AG10803 (cell line): ENCODE results near the gene PTPRS.

Experiments
- DNase-seq: peaks from one replicate; pipeline ENCODE4 v3.0.0; 2010; ENCODE audit warnings: low read depth
- H3K4me3 ChIP-seq: 2 replicates; pipeline ENCODE4 v1.5.1; 2011; ENCODE audit warnings: mild to moderate bottlenecking, low read length, control low read depth
- TF ChIP-seq, protein P1 (sequence below): conservative IDR thresholded peaks from 2 replicates; pipeline ENCODE4 v1.5.1; 2011; ENCODE audit warnings: mild to moderate bottlenecking, low read length, control low read depth, inconsistent platforms

Gene PTPRS

DNA sequence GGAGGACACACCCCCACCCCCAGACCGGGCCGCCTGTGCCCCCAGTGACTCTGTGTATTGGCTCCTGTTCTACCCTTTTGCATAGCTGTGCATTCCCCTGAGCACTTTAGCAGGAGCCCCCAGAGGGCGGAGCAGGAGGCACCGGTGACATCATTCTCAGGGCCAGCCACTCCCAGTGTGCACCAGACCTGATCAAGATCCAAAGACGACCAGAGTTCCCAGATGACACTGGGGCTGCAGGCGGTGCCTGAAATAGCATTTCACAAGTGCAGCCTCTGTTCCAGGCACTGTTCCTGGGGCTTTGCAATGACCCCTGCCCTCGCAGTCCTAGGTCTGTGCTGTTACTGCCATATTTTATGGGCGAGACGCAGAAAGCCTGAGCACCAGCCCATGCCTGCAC, 14.5 kb upstream of the PTPRS start:
- no peak overlapping the region for H3K4me3 ChIP-seq
- DNase-seq, result no peak
- TF ChIP-seq, protein P1, sequence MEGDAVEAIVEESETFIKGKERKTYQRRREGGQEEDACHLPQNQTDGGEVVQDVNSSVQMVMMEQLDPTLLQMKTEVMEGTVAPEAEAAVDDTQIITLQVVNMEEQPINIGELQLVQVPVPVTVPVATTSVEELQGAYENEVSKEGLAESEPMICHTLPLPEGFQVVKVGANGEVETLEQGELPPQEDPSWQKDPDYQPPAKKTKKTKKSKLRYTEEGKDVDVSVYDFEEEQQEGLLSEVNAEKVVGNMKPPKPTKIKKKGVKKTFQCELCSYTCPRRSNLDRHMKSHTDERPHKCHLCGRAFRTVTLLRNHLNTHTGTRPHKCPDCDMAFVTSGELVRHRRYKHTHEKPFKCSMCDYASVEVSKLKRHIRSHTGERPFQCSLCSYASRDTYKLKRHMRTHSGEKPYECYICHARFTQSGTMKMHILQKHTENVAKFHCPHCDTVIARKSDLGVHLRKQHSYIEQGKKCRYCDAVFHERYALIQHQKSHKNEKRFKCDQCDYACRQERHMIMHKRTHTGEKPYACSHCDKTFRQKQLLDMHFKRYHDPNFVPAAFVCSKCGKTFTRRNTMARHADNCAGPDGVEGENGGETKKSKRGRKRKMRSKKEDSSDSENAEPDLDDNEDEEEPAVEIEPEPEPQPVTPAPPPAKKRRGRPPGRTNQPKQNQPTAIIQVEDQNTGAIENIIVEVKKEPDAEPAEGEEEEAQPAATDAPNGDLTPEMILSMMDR, result no peak

DNA sequence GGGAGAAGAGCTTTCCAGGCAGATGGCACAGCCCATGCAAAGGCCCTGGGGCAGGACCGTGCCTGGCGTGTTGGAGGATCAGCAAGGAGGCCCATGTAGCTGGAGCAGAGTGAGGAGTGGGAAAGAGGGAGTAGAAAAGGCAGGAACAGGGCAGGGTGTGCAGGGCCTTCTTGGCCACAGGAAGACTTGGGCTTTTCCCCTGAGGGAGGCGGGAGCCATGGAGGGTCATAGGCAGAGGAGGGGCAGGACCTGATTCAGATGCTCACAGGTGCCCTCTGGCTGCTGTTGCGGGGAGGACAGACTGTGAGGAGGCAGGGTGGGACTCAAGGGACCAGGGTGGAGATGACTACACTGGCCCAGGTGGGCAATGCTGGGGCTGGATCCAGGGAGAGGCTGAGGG, 13.8 kb upstream of the PTPRS start:
- no peak for DNase-seq
- TF ChIP-seq, protein P1, result peak; percentile 27
- H3K4me3 ChIP-seq, result no peak overlapping the region

DNA sequence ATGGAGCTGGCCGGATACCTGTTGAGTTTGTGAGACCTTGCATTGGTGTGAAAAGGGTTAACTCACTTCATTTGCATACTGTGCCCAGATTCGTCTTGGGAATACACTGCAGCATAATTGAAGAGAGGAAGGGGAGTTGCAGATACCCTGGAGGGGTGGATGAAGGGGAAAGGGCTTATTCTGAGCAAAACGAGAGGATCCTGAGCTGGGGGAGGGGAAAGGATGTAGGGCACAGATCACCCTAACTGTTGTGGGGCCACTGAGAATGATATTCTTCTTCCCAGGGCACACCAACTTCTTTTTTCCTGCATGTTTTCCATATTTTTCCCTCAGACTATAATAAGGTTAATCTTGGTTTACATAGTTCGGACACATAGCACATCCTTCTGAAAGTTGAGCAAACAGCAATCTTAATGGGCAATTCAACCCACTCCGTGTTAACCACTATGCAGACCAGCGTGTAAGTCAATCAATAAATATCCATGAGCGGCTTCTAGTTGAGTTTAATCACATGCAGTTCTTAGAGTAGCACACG, 11.7 kb upstream of the PTPRS start:
- TF ChIP-seq, protein P1, result no peak
- no peak for DNase-seq
- no peak overlapping the region for H3K4me3 ChIP-seq

DNA sequence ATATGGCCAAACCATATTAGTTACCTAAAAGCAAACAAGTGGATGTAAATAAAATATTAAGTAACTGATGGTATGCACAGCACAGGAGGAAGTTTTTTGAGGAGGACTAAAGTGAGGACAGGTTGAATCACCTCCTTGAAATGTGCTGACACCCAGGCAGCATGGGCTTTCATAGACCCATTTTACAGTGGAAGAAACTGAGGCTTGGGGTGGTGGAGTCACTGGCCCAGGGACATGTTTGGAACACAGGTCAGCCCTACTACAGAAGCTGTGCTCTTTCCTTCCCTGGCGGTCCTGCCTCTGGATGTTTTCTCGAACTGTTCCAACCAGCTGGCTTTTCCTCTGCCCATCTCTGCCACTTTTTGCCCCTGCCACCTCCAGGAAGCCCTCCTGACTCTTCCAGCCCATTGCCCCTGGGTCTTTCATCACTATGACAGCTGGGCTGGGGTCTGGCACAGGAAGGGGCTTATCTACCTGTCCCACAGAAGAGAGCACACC, 11.2 kb upstream of the PTPRS start:
- TF ChIP-seq, protein P1, result no peak
- no peak for DNase-seq
- no peak overlapping the region for H3K4me3 ChIP-seq

DNA sequence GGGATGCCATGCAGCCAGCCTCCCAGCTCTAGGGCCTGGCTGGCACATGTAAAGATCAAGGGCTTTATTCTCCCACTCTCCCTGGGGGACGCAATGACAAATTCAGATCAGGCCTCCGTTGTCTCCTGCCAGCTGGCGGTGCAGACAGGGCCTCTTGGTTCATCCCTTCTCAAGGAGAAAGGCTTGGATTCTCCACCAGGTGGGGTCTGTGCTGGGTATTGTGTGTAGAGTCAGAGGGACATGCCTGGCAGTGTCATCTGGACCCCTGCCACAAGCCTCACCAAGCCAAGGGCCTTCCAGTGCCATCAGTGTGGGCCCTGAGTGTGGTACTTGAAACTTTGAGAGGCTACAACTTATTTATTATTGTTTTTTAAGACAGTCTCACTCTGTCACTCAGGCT, 8.4 kb upstream of the PTPRS start:
- TF ChIP-seq, protein P1, result no peak
- no peak overlapping the region for H3K4me3 ChIP-seq
- DNase-seq, result no peak

DNA sequence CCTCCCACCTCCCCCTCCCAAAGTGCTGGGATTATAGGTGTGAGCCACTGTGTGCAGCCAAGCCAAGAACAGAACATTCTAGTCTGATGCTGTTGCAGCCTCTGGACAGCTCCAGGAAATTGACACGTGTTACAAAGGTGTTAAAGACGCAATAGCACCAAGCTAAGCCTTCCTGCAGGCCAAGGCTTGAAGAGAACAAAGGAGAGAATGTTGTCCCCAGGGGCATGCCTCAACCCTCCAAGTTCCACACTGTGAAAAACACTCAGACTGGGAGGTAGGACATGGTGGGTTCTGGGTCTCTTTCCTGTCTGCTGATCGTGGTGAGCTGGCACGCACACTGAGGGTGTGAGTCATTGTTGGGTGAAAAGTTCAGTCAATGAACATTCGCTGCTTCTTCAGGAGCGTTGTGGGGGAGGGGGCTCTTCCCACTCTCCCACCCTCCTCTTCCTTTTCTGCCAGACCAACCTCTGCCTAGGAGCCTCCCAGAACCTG, 5.3 kb upstream of the PTPRS start:
- peak; percentile 39 for DNase-seq
- TF ChIP-seq, protein P1, result no peak
- no peak overlapping the region for H3K4me3 ChIP-seq

DNA sequence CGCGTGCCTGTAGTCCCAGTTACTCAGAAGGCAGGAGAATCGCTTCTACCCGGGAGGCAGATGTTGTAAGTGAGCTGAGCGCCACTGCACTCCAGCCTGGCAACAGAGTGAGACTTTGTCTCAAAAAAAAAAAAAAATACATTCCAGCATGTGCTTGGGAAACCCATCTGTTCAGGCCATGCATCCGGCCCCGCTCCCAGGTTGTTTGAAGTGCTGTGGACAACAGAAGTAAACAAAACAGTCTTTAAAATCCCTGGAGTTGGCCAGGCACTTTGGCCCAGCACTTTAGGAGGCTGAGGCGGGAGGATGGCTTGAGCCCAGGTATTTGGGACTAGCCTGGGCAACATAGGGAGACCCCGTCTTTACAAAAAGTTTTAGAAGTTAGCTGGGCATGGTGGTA, 3.2 kb upstream of the PTPRS start:
- TF ChIP-seq, protein P1, result no peak
- H3K4me3 ChIP-seq, result no peak overlapping the region
- DNase-seq, result peak; percentile 81
